ENCODE measurements around the gene CPA2.
A peak's percentile ranks its signal among the peaks of the same experiment; 100 is the strongest.
"Not testable (repeated sequence)": the region's sequence is repeated elsewhere in the genome, so short reads cannot be mapped to it uniquely, and the experiment has no call there.

The CPA2 gene

GRCh38 chr7:130234078-130234477 is 32.6 kb upstream of the CPA2 start:
- Histone ChIP-seq H3K4me1 (peaks cover 6% of the 10 kb centered on the region), H3K27me3 (ENCODE audit: low read depth) (no peaks in the 10 kb centered on the region), H3K9me3 (no peaks in the 10 kb centered on the region), H3K4me3 (no peak overlapping the region), H3K36me3 (replicated peaks) (no peaks in the 10 kb centered on the region)
- in situ Hi-C loops (cut with MboI; ENCODE audit: low sequenced_read_pairs) = loop anchor here (25.0 kb wide), 1 partner anchor 528 kb away; no protein-coding TSS in a partner anchor
- DNase-seq (ENCODE audit: low spot score in 2 of 2) = no peak

- H3K4me3 ChIP-seq; H3K36me3 ChIP-seq (replicated peaks); H3K27me3 ChIP-seq (ENCODE audit: low read depth); DNase-seq (ENCODE audit: low spot score in 2 of 2); H3K4me1 ChIP-seq; H3K9me3 ChIP-seq: not testable (repeated sequence)
- in situ Hi-C loops (cut with MboI; ENCODE audit: low sequenced_read_pairs) = loop anchor here (25.0 kb wide), 1 partner anchor 526 kb away; no protein-coding TSS in a partner anchor
These were observed 30.3 kb upstream of the CPA2 start for GRCh38 chr7:130236361-130236760.

GRCh38 chr7:130240240-130240639 is 26.4 kb upstream of the CPA2 start:
- DNase-seq (ENCODE audit: low spot score in 2 of 2) = no peak
- H3K4me1 ChIP-seq = no peaks in the 10 kb centered on the region
- H3K4me3 ChIP-seq = no peak overlapping the region
- H3K27me3 ChIP-seq (ENCODE audit: low read depth) = no peaks in the 10 kb centered on the region; the same call in 1 of the 2 replicates
- H3K36me3 ChIP-seq (replicated peaks) = no peaks in the 10 kb centered on the region
- in situ Hi-C loops (cut with MboI; ENCODE audit: low sequenced_read_pairs) = loop anchor here (25.0 kb wide), 1 partner anchor 522 kb away; no protein-coding TSS in a partner anchor
- no peaks in the 10 kb centered on the region for H3K9me3 ChIP-seq

- peak; percentile 52 to 83 for DNase-seq (ENCODE audit: low spot score in 2 of 2)
- no peaks in the 10 kb centered on the region; the same call in 1 of the 2 replicates for H3K27me3 ChIP-seq (ENCODE audit: low read depth)
- H3K4me3 ChIP-seq = no peak overlapping the region
- in situ Hi-C loops (cut with MboI; ENCODE audit: low sequenced_read_pairs) = loop anchor here (25.0 kb wide), 1 partner anchor 520 kb away; no protein-coding TSS in a partner anchor
- no peaks in the 10 kb centered on the region; the same call in 1 of the 2 replicates for H3K9me3 ChIP-seq
- no peaks in the 10 kb centered on the region for H3K4me1 ChIP-seq
- H3K36me3 ChIP-seq (replicated peaks) = no peaks in the 10 kb centered on the region
These were observed 24.3 kb upstream of the CPA2 start for GRCh38 chr7:130242198-130243014.

- not testable (repeated sequence) for H3K4me1 ChIP-seq; H3K4me3 ChIP-seq; H3K9me3 ChIP-seq; H3K27me3 ChIP-seq (ENCODE audit: low read depth); H3K36me3 ChIP-seq (replicated peaks); DNase-seq (ENCODE audit: low spot score in 2 of 2)
- in situ Hi-C loops (cut with MboI; ENCODE audit: low sequenced_read_pairs) = loop anchor here (25.0 kb wide), 1 partner anchor 519 kb away; no protein-coding TSS in a partner anchor
These were observed 23.2 kb upstream of the CPA2 start for GRCh38 chr7:130243486-130243885.

GRCh38 chr7:130246491-130246890 is 20.2 kb upstream of the CPA2 start:
- H3K9me3 ChIP-seq; H3K4me3 ChIP-seq; H3K4me1 ChIP-seq; H3K27me3 ChIP-seq (ENCODE audit: low read depth); H3K36me3 ChIP-seq (replicated peaks); DNase-seq (ENCODE audit: low spot score in 2 of 2): not testable (repeated sequence)
- in situ Hi-C loops (cut with MboI; ENCODE audit: low sequenced_read_pairs) = loop anchor here (25.0 kb wide), 1 partner anchor 516 kb away; no protein-coding TSS in a partner anchor

- DNase-seq (ENCODE audit: low spot score in 2 of 2); H3K36me3 ChIP-seq (replicated peaks); H3K4me3 ChIP-seq; H3K27me3 ChIP-seq (ENCODE audit: low read depth); H3K4me1 ChIP-seq; H3K9me3 ChIP-seq: not testable (repeated sequence)
- in situ Hi-C loops (cut with MboI; ENCODE audit: low sequenced_read_pairs) = loop anchor here (25.0 kb wide), 1 partner anchor 513 kb away; no protein-coding TSS in a partner anchor
These were observed 17.8 kb upstream of the CPA2 start for GRCh38 chr7:130248842-130249241.

- not testable (repeated sequence) for H3K9me3 ChIP-seq; H3K4me3 ChIP-seq; H3K36me3 ChIP-seq (replicated peaks); H3K27me3 ChIP-seq (ENCODE audit: low read depth); H3K4me1 ChIP-seq; DNase-seq (ENCODE audit: low spot score in 2 of 2)
- in situ Hi-C loops (cut with MboI; ENCODE audit: low sequenced_read_pairs) = loop anchor here (25.0 kb wide), 1 partner anchor 513 kb away; no protein-coding TSS in a partner anchor
These were observed 17.0 kb upstream of the CPA2 start for GRCh38 chr7:130249626-130250025.

- no peaks in the 10 kb centered on the region for H3K9me3 ChIP-seq
- H3K4me1 ChIP-seq = peaks cover 16% of the 10 kb centered on the region
- H3K4me3 ChIP-seq = no peak overlapping the region
- no peak for DNase-seq (ENCODE audit: low spot score in 2 of 2)
- H3K36me3 ChIP-seq (replicated peaks) = no peaks in the 10 kb centered on the region
- in situ Hi-C loops (cut with MboI; ENCODE audit: low sequenced_read_pairs) = no loop called here
- H3K27me3 ChIP-seq (ENCODE audit: low read depth) = no peaks in the 10 kb centered on the region
These were observed 12.1 kb upstream of the CPA2 start for GRCh38 chr7:130254555-130254954.

GRCh38 chr7:130256704-130257103 is 10.0 kb upstream of the CPA2 start:
- Histone ChIP-seq H3K9me3 (no peaks in the 10 kb centered on the region), H3K4me1 (peaks cover 16% of the 10 kb centered on the region), H3K36me3 (replicated peaks) (no peaks in the 10 kb centered on the region), H3K27me3 (ENCODE audit: low read depth) (no peaks in the 10 kb centered on the region), H3K4me3 (no peak overlapping the region)
- peak; percentile 63 to 90 for DNase-seq (ENCODE audit: low spot score in 2 of 2)
- in situ Hi-C loops (cut with MboI; ENCODE audit: low sequenced_read_pairs) = no loop called here

GRCh38 chr7:130258494-130259078 is 8.1 kb upstream of the CPA2 start:
- in situ Hi-C loops (cut with MboI; ENCODE audit: low sequenced_read_pairs) = no loop called here
- DNase-seq (ENCODE audit: low spot score in 2 of 2) = no peak

GRCh38 chr7:130262448-130262847 is 4.2 kb upstream of the CPA2 start:
- Histone ChIP-seq H3K4me1 (peaks cover 26% of the 10 kb centered on the region), H3K36me3 (replicated peaks) (no peaks in the 10 kb centered on the region), H3K27me3 (ENCODE audit: low read depth) (no peaks in the 10 kb centered on the region), H3K4me3 (no peak overlapping the region), H3K9me3 (no peaks in the 10 kb centered on the region)
- in situ Hi-C loops (cut with MboI; ENCODE audit: low sequenced_read_pairs) = no loop called here
- DNase-seq (ENCODE audit: low spot score in 2 of 2) = no peak

More at GRCh38 chr7:130258494-130259078, 8.1 kb upstream of the CPA2 start:
- Histone ChIP-seq H3K9me3 (no peaks in the 10 kb centered on the region), H3K36me3 (replicated peaks) (no peaks in the 10 kb centered on the region), H3K27me3 (ENCODE audit: low read depth) (no peaks in the 10 kb centered on the region), H3K4me1 (peaks cover 24% of the 10 kb centered on the region), H3K4me3 (no peak overlapping the region)

- DNase-seq (ENCODE audit: low spot score in 2 of 2) = no peak
- in situ Hi-C loops (cut with MboI; ENCODE audit: low sequenced_read_pairs) = no loop called here
- Histone ChIP-seq H3K4me3 (no peak overlapping the region), H3K9me3 (no peaks in the 10 kb centered on the region), H3K36me3 (replicated peaks) (no peaks in the 10 kb centered on the region), H3K4me1 (peaks cover 21% of the 10 kb centered on the region), H3K27me3 (ENCODE audit: low read depth) (no peaks in the 10 kb centered on the region)
These were observed 3.5 kb upstream of the CPA2 start for GRCh38 chr7:130263130-130263529.

GRCh38 chr7:130266961-130267321 is 278 bp downstream of the CPA2 start:
- no peaks in the 10 kb centered on the region for H3K36me3 ChIP-seq (replicated peaks)
- in situ Hi-C loops (cut with MboI; ENCODE audit: low sequenced_read_pairs) = no loop called here
- H3K27me3 ChIP-seq (ENCODE audit: low read depth) = no peaks in the 10 kb centered on the region
- no peaks in the 10 kb centered on the region for H3K9me3 ChIP-seq
- no peak overlapping the region for H3K4me3 ChIP-seq
- H3K4me1 ChIP-seq = peaks cover 27% of the 10 kb centered on the region
- DNase-seq (ENCODE audit: low spot score in 2 of 2) = no peak
